ENCODE results near the gene ARHGEF7.

The ARHGEF7 gene

DNA sequence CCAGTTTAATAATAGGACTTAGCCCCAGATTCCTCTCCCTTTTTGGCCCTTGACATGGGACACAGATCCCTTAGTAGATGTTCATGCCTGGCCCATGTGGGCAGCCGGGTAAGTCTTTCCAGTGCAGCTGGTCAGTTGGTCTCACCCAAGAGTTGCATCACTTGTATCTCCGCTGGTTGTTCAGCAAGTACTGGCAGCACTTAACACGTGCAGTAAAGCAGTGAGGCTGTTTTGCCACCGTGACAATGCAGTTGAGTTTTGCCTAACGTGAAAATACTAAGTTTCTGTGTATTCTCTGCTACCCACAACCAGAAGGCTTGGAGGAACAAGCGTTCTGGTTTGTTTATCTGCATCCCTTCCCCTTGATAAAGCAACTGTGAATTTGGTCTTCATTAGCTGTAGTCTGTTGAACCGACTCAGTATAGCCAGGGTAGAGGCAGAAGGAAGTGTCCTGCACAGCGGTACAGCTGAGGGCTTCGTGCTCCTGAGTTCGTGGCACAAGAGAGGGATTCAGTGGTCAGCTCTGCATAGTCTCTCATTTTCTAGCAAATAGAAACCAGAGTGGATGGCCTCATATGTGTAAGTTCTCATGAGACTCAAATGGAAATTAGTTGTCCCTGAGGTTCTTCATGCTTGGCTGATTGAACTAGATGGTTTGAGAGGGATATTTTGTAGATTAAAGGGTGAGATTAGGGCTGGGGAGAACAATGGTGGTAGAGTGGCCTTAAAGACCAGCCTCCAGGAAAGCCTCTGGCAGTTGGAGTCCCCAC is 50.3 kb downstream of the ARHGEF7 start:
- no peak for DNase-seq (ENCODE audit: low read depth in 2 of 2)
- H3K4me3 ChIP-seq (replicated peaks in 1 of 2; ENCODE audit: low read depth in 2 of 2, low read length in 2 of 2) = no peak overlapping the region
- TF ChIP-seq, protein P1, sequence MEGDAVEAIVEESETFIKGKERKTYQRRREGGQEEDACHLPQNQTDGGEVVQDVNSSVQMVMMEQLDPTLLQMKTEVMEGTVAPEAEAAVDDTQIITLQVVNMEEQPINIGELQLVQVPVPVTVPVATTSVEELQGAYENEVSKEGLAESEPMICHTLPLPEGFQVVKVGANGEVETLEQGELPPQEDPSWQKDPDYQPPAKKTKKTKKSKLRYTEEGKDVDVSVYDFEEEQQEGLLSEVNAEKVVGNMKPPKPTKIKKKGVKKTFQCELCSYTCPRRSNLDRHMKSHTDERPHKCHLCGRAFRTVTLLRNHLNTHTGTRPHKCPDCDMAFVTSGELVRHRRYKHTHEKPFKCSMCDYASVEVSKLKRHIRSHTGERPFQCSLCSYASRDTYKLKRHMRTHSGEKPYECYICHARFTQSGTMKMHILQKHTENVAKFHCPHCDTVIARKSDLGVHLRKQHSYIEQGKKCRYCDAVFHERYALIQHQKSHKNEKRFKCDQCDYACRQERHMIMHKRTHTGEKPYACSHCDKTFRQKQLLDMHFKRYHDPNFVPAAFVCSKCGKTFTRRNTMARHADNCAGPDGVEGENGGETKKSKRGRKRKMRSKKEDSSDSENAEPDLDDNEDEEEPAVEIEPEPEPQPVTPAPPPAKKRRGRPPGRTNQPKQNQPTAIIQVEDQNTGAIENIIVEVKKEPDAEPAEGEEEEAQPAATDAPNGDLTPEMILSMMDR (IDR thresholded peaks at IDR 0.05; ENCODE audit: low read depth, low read length) = no peak

DNA sequence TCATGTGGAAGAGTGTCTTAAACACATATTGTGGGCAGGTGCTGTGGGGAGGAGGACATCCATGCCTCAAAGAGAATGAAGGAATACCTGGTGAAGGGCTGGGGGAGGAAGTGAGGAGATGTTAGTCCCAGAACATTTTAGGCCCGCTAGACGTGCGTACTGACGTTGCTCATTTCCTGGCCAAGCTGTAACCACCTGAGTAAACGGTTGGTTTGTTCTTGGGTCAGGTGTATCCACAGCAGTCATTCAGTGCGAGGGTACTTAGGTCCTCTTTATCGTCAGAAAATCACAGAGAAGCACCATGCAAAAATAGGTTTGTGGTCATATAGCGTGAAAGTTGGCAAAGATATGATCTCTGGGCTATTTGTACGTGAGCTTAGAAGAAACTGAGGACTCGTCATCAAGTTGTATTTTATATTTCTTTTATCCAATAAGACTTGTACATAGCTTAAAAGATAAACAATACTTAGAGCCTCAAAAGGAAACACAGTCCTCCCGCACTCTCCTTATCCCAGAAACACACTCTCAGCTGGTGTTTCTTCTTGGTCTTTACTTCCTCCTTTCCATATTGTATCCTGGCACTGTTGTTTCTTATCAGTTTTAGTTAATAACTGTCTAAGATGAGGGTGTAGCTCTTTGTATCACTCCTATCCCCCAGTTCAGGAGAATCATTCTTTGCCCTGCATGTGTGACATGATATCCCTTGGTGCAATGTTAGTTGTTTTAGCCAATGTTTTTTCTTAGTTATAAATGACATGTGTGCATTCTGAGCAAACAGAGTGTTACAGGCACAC is 52.0 kb downstream of the ARHGEF7 start:
- TF ChIP-seq, protein P1 (IDR thresholded peaks at IDR 0.05; ENCODE audit: low read depth, low read length) = no peak
- H3K4me3 ChIP-seq (replicated peaks in 1 of 2; ENCODE audit: low read depth in 2 of 2, low read length in 2 of 2) = no peak overlapping the region
- DNase-seq (ENCODE audit: low read depth in 2 of 2) = no peak

DNA sequence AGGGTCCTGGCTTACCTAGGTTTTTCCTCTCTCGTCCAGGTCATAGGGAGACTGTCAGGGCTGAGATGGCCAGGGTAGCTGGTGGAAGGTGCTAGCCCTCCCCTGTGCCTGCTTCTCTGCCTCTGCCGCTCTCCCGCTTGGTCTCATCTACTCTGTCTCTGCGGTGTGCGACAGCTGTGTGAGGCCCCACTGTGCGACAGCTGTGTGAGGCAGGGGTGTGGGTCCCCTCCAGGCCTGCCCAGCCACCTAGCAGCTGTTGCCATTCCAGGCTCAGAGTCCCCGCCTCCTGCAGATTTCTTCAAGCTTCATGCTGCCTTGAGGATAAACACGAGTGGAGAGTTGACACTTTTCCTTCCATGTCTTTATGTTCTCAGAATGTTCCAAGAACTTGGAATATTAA is 53.0 kb downstream of the ARHGEF7 start:
- DNase-seq (ENCODE audit: low read depth in 2 of 2) = no peak
- no peak overlapping the region for H3K4me3 ChIP-seq (replicated peaks in 1 of 2; ENCODE audit: low read depth in 2 of 2, low read length in 2 of 2)
- TF ChIP-seq, protein P1 (IDR thresholded peaks at IDR 0.05; ENCODE audit: low read depth, low read length) = no peak

DNA sequence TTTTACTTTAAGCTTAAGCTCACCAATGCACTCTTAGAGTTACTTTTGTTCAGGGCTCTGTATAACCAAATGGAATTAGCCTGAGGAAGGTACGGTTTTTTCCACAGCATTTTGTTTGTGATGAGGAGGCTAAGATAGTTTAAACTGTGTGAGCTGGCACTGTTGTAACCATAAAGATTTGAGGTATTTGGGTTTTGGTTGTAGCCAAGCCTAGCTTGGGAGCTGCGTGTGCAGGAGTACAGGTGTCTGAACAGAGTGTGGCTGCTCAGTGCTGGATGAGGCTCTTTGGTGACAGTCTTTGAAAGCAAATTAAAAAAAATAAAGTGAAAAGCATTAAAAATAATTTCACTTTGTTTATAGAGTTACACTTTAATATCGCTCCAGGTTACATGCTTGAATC is 56.0 kb downstream of the ARHGEF7 start:
- TF ChIP-seq, protein P1 (IDR thresholded peaks at IDR 0.05; ENCODE audit: low read depth, low read length) = no peak
- no peak for DNase-seq (ENCODE audit: low read depth in 2 of 2)
- no peak overlapping the region for H3K4me3 ChIP-seq (replicated peaks in 1 of 2; ENCODE audit: low read depth in 2 of 2, low read length in 2 of 2)

DNA sequence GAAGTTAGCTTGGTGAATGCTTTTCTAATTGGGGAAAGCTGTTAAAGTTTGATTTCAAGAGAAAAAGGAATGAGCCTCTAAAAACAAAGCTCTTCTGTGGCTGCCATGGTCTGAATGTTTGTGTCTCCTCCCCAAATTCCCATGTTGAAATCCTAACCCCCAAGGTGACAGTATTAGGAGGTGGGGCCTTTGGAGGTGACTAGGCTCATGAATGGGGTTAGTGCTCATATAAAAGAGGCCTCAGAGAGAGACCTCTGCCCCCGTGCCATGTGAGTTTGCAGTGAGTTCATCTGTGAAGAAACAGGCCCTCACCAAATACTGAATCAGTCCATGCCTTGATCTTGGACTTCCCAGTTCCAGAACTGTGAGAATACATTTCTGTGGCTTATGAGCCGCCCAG is 56.5 kb downstream of the ARHGEF7 start:
- H3K4me3 ChIP-seq (replicated peaks in 1 of 2; ENCODE audit: low read depth in 2 of 2, low read length in 2 of 2) = no peak overlapping the region
- TF ChIP-seq, protein P1 (IDR thresholded peaks at IDR 0.05; ENCODE audit: low read depth, low read length) = no peak
- peak in 1 of 2 donors; percentile 11 for DNase-seq (ENCODE audit: low read depth in 2 of 2)

DNA sequence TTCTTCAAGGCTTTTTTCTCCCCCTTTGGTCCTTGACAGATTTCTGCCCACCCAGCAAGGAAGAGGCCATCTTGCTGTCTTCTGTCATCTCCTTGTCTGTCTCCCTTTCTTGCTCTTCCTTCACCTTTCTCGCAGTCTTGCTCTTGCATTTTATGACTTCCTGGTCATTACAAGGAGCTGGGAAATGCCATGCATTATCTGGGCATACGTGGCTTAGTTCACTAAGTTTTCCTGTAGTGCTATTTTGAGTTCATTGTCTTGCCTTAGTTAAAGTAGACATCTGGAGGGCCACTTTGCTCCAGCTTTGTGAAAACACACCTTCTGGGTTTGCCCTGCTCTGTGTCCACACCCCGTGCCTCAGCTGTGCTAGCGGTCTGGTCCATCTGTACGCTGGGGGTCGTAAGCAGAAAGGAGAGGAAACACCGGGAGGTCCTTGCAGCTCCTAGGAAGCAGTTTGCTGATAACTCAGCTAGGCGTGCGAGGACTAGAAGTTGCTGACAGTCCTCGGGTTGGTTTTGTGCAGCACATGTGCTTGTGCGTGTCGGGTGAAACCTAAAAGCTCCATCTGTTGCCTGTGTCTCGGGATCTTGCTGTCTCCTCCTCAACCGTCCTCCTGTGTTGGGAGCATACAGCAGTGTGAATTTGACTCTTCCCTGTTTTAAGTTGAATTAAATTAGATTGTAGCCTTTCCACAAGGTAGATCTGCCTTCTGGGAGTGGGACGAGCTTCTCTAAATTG is 59.4 kb downstream of the ARHGEF7 start:
- no peak overlapping the region for H3K4me3 ChIP-seq (replicated peaks in 1 of 2; ENCODE audit: low read depth in 2 of 2, low read length in 2 of 2)
- TF ChIP-seq, protein P1 (IDR thresholded peaks at IDR 0.05; ENCODE audit: low read depth, low read length) = no peak
- DNase-seq (ENCODE audit: low read depth in 2 of 2) = no peak
